ENCODE data around the gene RPS6KA1. TPM values are rescaled to one million over a fixed set of nuclear protein-coding genes. Genes with fewer than 3 reads are reported as not detected.

The RPS6KA1 gene
- total and polyA plus RNA-seq, 3 donors from 2014 or later, result 14.9 to 24.2 (median 15.6) TPM

DNA sequence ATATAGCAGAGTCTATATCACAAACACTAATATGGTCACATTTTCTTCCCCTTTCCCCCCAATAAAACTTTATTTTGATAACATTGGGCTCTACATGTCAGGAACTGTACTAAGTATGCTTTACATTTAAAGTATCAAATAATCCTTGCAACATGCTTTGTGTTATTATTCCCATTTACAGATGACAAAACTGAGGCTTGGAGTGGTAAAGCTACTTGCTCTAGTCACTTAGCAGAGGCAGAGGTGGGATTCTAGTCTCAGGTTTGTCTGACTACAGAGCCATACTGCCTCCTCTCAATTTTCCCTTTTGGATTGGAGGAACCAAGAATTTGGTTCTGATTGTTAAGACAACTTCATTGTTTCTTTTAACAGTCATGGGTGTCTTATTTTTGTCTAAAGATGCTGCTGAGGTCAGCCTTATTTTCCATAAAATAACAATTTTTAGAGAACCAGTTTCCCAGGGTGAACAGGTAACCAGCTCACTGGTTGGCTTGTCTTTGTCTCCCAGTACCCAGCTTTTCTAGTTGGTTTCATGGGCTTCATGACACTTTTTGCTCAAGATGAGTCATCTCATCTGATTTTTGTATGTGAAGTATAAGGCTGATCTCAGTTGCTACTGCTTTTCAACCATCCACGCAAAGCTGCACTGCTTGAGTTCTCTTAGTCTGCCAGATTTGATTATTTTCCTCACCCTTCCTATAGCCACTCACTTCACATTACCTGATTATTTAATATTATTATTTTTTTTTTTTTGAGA, 85.3 kb downstream of the RPS6KA1 start:
- H3K27ac ChIP-seq, result no peak overlapping the region
- 96 to 100% methylated on average over 1 of the region's 1 CpG for WGBS, 2 donors
- intact Hi-C loops (cut with DNase I; ENCODE audit: low total_unique reads), result no loop called here

DNA sequence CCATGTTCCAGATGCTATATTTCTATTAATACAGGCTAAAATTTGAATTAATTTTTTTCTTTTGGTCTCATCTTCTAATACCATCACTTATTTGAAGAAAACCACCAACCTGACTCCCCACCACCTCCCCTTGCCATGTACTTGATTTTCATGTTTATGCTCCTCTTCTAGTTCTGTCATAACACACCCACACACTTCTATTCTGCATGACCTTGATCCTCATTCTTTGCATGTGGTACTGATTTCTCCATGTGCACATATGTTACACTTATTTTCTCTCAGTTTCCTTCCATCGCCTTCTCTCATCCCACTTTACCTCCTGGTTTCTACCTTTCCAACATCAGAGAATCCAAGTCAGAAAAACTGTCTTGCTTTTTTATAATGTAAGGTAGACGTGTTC, 87.3 kb downstream of the RPS6KA1 start:
- DNase-seq, result no peak
- intact Hi-C loops (cut with DNase I; ENCODE audit: low total_unique reads), result no loop called here
- H3K4me3 ChIP-seq, result no peak overlapping the region
- H3K27me3 ChIP-seq, result no peaks in the 10 kb centered on the region
- H3K27ac ChIP-seq, result no peak overlapping the region
- WGBS, 2 donors, result 90 to 91% methylated on average over 2 of the region's 2 CpGs
- H3K36me3 ChIP-seq (ENCODE audit: low read depth, missing control alignments), result no peaks in the 10 kb centered on the region
- H3K9me3 ChIP-seq, result no peaks in the 10 kb centered on the region
- TF ChIP-seq POLR2A (IDR thresholded peaks at IDR 0.05), result no peak
- TF ChIP-seq, protein P1, sequence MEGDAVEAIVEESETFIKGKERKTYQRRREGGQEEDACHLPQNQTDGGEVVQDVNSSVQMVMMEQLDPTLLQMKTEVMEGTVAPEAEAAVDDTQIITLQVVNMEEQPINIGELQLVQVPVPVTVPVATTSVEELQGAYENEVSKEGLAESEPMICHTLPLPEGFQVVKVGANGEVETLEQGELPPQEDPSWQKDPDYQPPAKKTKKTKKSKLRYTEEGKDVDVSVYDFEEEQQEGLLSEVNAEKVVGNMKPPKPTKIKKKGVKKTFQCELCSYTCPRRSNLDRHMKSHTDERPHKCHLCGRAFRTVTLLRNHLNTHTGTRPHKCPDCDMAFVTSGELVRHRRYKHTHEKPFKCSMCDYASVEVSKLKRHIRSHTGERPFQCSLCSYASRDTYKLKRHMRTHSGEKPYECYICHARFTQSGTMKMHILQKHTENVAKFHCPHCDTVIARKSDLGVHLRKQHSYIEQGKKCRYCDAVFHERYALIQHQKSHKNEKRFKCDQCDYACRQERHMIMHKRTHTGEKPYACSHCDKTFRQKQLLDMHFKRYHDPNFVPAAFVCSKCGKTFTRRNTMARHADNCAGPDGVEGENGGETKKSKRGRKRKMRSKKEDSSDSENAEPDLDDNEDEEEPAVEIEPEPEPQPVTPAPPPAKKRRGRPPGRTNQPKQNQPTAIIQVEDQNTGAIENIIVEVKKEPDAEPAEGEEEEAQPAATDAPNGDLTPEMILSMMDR (IDR thresholded peaks at IDR 0.05), result no peak
- H3K4me1 ChIP-seq, result peaks cover 15% of the 10 kb centered on the region

More for the DNA sequence above, 85.3 kb downstream of the RPS6KA1 start:
- Histone ChIP-seq H3K4me3 (no peak overlapping the region), H3K9me3 (no peaks in the 10 kb centered on the region), H3K36me3 (ENCODE audit: low read depth, missing control alignments) (no peaks in the 10 kb centered on the region), H3K4me1 (peaks cover 14% of the 10 kb centered on the region), H3K27me3 (no peaks in the 10 kb centered on the region)
- DNase-seq, result no peak
- TF ChIP-seq, protein P1 (IDR thresholded peaks at IDR 0.05), result no peak
- no peak for TF ChIP-seq POLR2A (IDR thresholded peaks at IDR 0.05)

DNA sequence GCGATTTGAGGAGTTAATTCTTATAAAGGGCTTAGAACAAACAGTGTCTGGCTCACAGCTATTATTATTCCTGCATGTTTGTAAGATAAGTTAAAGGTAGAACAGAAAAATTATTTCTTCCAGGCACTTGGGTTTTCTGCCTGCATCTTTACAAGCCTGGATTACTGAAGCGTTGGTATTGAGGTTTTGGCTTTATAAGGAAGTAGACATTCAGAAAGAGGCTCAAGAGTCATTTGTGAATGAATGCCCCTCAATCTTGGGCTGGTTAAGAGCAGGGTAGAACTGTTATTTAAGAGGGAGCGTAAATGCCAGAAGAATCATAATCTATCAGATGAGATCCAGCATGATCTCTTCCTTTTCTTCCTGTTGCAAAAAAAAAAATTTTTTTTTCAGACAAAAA, 89.0 kb downstream of the RPS6KA1 start:
- WGBS, 2 donors, result 37 to 48% methylated on average over 3 of the region's 3 CpGs
- TF ChIP-seq POLR2A (IDR thresholded peaks at IDR 0.05), result no peak
- TF ChIP-seq, protein P1 (IDR thresholded peaks at IDR 0.05), result no peak

More for the DNA sequence above, 89.0 kb downstream of the RPS6KA1 start:
- no peak for DNase-seq
- Histone ChIP-seq H3K4me3 (no peak overlapping the region), H3K27ac (peak overlapping the region in 1 of 2 donors; percentile 98), H3K9me3 (no peaks in the 10 kb centered on the region), H3K27me3 (no peaks in the 10 kb centered on the region), H3K4me1 (peaks cover 17% of the 10 kb centered on the region), H3K36me3 (ENCODE audit: low read depth, missing control alignments) (no peaks in the 10 kb centered on the region)
- intact Hi-C loops (cut with DNase I; ENCODE audit: low total_unique reads), result no loop called here

MicroRNAs encoded within 50 kb of the gene (microRNA counts, 767-probe panel; counts per million panel counts)
- 0 to 152 counts per million in 2 donors for microRNA hsa-miR-1976

Small RNAs within 50 kb of the gene (microRNA-seq; reads per million reads assigned to microRNA genes)
- 2.8 to 3.5 reads per million in 2 donors for gene MIR1976 (ENCODE audit: borderline number of aligned reads in 2 of 2, borderline replicate concordance in 1 of 2)

Small RNAs within 50 kb of the gene (small RNA-seq; reads per million reads assigned to genes)
- gene MIR1976, result 0 to 0.09 reads per million in 2 donors
- 0 reads per million in 2 donors for gene RF00019
- 0 reads per million in 2 donors for gene RNU7-29P

Other genes with a start within 250 kb of the RPS6KA1 start
- gene SH3BGRL3, start 249.7 kb upstream of the RPS6KA1 start, total RNA-seq, result 10 to 100 TPM; 24.4 to 25.4 TPM
- gene SH3BGRL3, start 249.7 kb upstream of the RPS6KA1 start, polyA plus RNA-seq (ENCODE audit: insufficient read depth, low read depth, low replicate concordance), result 76.6 TPM
- 10 to 100 TPM; 39.7 to 51.7 TPM for gene UBXN11, start 223.1 kb upstream of the RPS6KA1 start, total RNA-seq
- 65.9 TPM for gene UBXN11, start 223.1 kb upstream of the RPS6KA1 start, polyA plus RNA-seq (ENCODE audit: insufficient read depth, low read depth, low replicate concordance)
- gene CD52, start 211.8 kb upstream of the RPS6KA1 start, total RNA-seq, result 1 to 10 TPM in 1 of 2 donors, not detected in 1; 3.0 TPM
- 23.8 TPM for gene CD52, start 211.8 kb upstream of the RPS6KA1 start, polyA plus RNA-seq (ENCODE audit: insufficient read depth, low read depth, low replicate concordance)
- 1 to 10 TPM; 4.9 to 5.6 TPM for gene CRYBG2, start 175.6 kb upstream of the RPS6KA1 start, total RNA-seq
- 12.9 TPM for gene CRYBG2, start 175.6 kb upstream of the RPS6KA1 start, polyA plus RNA-seq (ENCODE audit: insufficient read depth, low read depth, low replicate concordance)
- 10 to 100 TPM; 22.9 to 63.9 TPM for gene ZNF683, start 157.0 kb upstream of the RPS6KA1 start, total RNA-seq
- 87.5 TPM for gene ZNF683, start 157.0 kb upstream of the RPS6KA1 start, polyA plus RNA-seq (ENCODE audit: insufficient read depth, low read depth, low replicate concordance)
- gene LIN28A, start 118.9 kb upstream of the RPS6KA1 start, total RNA-seq, result 1 to 10 TPM; 1.5 to 3.9 TPM
- 3.6 TPM for gene LIN28A, start 118.9 kb upstream of the RPS6KA1 start, polyA plus RNA-seq (ENCODE audit: insufficient read depth, low read depth, low replicate concordance)
- 10 to 100 TPM; 54.8 to 60.7 TPM for gene DHDDS, start 97.4 kb upstream of the RPS6KA1 start, total RNA-seq
- gene DHDDS, start 97.4 kb upstream of the RPS6KA1 start, polyA plus RNA-seq (ENCODE audit: insufficient read depth, low read depth, low replicate concordance), result 31.5 TPM
- gene HMGN2, start 57.3 kb upstream of the RPS6KA1 start, total RNA-seq, result 100 to 1,000 TPM; 244 to 285 TPM
- 392 TPM for gene HMGN2, start 57.3 kb upstream of the RPS6KA1 start, polyA plus RNA-seq (ENCODE audit: insufficient read depth, low read depth, low replicate concordance)
- 100 to 1,000 TPM; 106 to 119 TPM for gene ARID1A, start 166.3 kb downstream of the RPS6KA1 start, total RNA-seq
- 53.7 TPM for gene ARID1A, start 166.3 kb downstream of the RPS6KA1 start, polyA plus RNA-seq (ENCODE audit: insufficient read depth, low read depth, low replicate concordance)

All from testis (tissue), 3 donors.